ENCODE measurements around the gene CLDN7.

The CLDN7 gene, protein sequence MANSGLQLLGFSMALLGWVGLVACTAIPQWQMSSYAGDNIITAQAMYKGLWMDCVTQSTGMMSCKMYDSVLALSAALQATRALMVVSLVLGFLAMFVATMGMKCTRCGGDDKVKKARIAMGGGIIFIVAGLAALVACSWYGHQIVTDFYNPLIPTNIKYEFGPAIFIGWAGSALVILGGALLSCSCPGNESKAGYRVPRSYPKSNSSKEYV

GRCh38 chr17:7262192-7262934, at the start of gene CLDN7:
TSS of gene CLDN7 (minus strand) at chr17:7262478. CDS start at chr17:7262043, 435 bp downstream.
- DNase-seq (ENCODE audit: extremely low read depth in 1 of 2, low read depth in 1 of 2), result no peak

GRCh38 chr17:7311110-7311705, 48.9 kb upstream of the CLDN7 start:
- DNase-seq (ENCODE audit: extremely low read depth in 1 of 2, low read depth in 1 of 2), result no peak

DNA sequence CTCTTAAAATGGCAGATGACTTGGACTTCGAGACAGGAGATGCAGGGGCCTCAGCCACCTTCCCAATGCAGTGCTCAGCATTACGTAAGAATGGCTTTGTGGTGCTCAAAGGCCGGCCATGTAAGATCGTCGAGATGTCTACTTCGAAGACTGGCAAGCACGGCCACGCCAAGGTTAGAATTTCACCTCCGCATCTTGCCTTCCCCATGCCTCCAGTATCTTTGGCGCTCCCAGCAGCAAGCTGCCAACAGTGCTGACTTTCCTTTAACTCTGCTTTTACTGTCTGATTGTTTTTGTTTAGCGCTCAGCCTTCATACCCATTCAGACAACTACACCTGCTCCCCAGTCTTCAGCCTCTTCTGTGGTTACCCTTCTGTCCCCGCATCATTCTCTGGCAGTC, 47.4 kb upstream of the CLDN7 start:
- no peak for DNase-seq (ENCODE audit: extremely low read depth in 1 of 2, low read depth in 1 of 2)

DNA sequence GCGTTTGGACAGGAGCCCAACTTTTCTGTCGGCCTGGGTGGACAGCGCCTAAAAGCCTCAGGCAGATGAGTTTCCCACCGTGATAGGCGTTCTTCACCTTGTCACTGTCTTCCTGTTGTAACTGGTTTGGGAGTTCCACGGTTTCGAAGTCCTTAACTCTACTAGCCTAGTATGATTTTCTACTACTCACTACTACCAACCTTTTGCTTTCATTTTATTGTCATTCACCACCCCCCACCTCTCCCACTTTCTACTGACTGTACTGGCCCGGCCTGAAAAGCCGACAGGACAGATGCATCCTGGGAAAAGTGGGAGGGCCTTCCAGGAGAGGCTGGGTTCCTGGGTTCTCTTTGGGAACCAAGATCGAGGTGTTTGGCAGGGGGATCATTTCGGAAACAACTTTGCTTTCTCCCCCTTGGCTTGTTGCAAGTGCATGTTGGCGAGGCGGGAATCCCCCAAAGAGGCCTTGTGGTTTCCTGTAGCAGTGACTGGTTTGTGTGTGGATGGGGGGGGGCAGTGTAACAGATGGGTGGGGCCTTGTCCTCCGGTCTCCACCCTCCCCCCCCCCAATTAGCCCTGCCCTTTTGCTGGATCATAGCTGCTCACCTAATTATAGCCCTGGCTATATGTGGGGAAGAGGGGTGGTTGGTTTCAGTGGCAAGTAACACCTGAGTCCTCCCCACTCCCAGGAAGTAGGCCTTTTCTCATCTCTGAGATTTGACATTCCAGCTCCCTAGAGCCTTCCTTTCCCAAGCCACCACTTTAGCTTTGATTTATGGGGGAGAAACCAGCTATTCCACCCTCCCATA, 46.6 kb upstream of the CLDN7 start:
- peak; percentile 69 to 78 for DNase-seq (ENCODE audit: extremely low read depth in 1 of 2, low read depth in 1 of 2)

DNA sequence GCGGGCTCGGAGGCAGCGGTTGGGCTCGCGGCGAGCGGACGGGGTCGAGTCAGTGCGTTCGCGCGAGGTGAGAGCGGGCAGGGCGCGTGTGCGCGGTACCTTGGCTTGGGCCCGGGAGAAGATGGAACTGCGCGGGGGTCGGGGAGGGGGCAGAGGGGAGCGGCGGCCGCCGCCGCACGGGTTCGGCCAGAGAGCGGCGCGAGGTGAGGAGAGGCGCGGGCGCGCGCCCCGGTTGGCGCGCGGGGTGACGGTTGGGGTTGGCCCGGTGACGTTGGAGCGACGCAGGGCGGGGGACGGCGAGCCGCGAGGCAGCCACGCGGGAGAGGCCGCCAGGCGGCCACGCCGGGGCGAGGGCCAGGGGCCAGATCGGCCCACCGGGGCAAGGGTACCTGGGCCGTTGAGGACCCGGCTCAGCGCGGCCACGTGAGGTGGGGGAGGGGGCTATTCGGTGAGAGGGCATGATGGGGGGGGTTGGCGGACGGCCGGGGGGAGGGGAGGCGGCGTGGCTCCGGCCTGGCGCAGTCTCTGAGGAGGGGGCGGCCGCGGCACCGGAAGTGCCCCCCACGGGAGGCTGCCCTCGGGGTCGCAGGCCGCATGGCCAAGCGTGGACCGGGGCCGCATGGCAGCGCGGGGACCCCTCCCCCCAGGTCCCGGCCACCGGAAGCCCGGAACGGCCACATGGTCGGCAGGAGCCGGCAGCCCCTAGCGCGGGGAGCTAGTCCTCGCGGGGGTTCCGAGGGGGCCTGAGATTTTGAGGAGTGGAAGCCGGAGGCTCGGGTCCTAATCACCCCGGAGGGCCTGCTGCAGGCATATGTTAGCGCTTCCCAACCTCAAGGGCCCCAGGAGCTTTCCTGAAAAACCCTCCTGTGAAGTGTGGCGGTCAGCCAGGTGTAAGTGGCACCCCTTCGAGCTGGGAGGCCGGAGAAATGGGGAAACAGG, 45.7 kb upstream of the CLDN7 start:
- DNase-seq (ENCODE audit: extremely low read depth in 1 of 2, low read depth in 1 of 2), result peak in 1 of 2 donors; percentile 33

GRCh38 chr17:7306911-7307685, 44.8 kb upstream of the CLDN7 start, which contains the start of gene EIF5A:
TSS of gene EIF5A (plus strand) at chr17:7307628. CDS start at chr17:7309636, 2,008 bp downstream.
- DNase-seq (ENCODE audit: extremely low read depth in 1 of 2, low read depth in 1 of 2), result peak; percentile 100

GRCh38 chr17:7304179-7304578, 41.9 kb upstream of the CLDN7 start:
- DNase-seq (ENCODE audit: extremely low read depth in 1 of 2, low read depth in 1 of 2), result no peak

DNA sequence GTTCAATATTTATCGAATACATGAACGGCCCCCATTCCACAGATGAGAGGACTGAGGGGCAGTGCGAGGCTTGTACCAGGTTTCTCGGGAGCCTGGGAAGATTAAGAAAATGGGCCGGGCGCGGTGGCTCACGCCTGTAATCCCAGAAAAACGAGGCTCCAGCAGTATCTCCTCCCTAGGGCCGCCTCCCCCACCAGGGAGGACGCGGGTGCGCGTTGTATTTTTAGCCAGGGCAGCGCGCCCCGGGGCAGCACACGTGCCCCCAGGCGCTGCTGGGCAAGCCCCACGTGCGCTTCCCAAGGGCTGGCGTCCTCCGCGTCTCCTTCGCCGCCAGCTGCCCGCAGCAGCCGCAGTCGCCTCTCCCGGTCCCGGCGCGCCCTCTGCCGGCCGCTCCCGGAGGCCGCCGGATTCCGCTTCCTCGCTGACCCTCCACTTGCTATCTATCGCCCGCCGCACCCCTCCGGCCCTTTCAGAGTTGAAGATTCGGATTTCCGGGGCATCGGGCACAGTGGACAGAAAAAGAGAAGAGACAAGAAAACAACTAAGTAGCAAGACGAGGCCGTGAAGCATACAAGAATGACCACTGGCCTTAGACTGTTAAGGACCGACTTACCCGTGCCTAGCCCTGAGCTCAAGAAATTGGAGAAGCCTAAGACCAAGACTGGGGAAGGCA, 34.0 kb upstream of the CLDN7 start:
- DNase-seq (ENCODE audit: extremely low read depth in 1 of 2, low read depth in 1 of 2), result peak in 1 of 2 donors; percentile 54

DNA sequence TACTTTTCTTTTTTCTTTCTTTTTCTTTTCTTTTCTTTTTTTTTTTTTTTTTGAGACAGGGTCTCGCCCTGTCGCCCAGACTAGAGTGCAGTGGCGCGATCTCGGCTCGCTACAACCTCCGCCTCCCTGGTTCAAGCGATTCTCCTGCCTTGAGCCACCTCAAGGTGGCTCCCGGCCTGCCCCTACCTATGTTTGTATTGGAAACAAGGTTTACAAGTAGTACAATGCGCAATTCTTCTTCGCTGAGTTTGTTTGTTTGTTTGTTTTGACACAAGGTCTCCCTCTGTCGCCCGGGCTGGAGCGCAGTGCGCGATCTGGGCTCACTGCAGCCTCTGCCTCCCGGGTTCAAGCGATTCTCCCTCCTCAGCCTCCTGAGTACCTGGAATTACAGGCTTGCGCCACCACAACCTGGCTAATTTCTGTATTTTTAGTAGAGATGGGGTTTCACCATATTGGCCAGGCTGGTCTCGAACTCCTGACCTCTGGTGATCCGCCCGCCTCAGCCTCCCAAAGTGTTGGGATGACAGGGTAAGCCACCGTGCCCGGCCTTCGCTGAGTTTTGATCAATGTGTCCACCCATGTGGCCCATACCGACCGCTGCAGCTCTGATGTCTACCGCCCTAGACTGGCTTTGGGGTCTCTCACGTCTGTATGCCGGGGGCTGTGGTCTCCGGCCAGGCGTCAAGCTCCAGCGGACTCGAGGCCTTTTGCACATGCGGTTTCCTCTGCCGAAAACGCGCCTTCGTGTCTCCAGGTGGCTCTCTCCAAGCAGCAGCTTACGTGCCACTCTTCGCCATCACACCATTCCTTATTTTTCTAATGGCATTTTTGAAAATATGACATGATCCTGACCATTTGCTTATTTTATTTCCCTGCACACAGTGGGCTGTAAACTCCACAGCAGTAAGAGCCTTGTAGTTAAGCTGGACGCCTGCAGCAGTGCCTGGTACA, 33.2 kb upstream of the CLDN7 start:
- no peak for DNase-seq (ENCODE audit: extremely low read depth in 1 of 2, low read depth in 1 of 2)

- DNase-seq (ENCODE audit: extremely low read depth in 1 of 2, low read depth in 1 of 2), result peak in 1 of 2 donors; percentile 56
Measured at GRCh38 chr17:7294614-7295153, 32.4 kb upstream of the CLDN7 start, which contains the start of gene YBX2. TSS of gene YBX2 (minus strand) at chr17:7294639. CDS start at chr17:7294500, 139 bp downstream.

DNA sequence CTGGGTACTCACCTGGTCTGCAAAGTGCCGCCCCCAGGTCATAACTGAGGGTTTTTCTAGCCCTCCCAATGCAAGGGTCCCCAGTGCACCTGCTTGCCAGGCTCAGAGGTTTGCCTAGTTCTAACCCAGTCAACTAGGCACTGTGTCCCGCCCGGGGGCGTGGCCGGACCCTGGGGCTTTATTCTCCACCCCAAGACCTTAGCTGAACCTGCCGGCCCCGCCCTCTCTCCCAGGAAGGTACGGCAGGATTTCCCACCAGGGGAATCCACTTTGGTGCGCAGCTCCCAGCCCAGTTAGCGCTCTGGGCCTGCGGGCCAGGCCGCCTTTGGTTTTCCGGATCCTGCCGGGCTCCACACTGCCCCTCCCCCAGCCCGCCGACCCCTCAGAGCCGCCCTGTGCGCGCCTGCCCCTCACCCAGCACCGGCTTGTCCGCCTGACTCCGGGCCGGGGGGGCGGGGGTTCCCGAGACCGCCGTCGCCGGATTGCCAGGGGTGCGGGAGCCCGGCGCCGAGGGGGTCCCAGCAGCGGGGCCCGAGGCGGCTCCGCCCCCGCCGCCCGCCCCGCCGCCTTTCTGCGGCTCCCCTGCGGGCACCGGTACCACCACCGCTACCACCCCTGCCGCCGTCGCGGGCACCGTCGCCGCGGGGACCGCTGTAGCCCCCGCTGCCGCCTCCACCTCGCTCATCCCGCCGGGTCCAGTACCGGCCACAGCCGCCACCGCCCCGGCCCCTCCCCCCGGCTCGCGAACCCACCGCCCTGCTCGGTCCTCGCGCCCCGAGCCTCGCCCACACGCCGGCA, 31.7 kb upstream of the CLDN7 start:
- no peak for DNase-seq (ENCODE audit: extremely low read depth in 1 of 2, low read depth in 1 of 2)

DNA sequence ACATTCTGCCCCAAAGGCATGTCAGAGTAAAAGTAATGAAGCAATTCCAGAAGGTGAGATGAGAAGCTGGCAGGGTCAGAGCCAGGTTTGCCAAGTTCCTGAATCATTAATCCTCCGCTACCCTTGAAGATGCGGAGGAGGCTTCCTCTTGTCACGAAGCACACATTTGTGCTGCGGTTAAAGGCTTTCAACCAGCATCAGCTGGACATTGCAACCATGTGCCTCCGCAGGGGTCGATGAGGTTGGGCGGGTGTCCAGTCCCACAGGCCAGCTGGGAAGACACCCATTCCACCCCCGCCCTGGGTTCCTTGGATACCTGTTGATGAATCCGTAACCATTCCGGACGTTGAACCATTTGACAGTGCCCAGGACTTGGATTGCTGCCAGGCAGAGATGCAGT, 30.9 kb upstream of the CLDN7 start:
- no peak for DNase-seq (ENCODE audit: extremely low read depth in 1 of 2, low read depth in 1 of 2)

GRCh38 chr17:7292729-7293128, 30.5 kb upstream of the CLDN7 start:
- no peak for DNase-seq (ENCODE audit: extremely low read depth in 1 of 2, low read depth in 1 of 2)

DNA sequence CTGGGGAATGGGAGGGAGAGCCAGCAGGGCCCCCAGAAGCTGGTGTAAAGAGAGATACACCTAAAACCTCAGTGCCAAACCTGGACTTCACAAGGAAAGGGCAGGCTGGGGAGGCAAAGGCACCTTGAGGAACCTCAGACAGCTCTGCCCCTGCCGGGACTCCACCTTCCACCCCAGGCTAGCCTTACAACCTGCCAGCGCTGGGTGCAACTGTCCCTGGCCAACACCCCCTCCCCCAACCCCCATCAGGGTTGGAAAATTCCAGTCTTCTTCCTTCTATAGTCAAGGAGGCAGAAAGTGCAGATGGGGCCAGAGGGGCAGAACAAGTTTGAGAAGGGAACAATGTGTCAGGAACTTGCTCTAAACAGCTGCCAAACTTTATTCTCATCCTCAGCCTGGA, 29.9 kb upstream of the CLDN7 start:
- no peak for DNase-seq (ENCODE audit: extremely low read depth in 1 of 2, low read depth in 1 of 2)

GRCh38 chr17:7290685-7291084, 28.4 kb upstream of the CLDN7 start:
- no peak for DNase-seq (ENCODE audit: extremely low read depth in 1 of 2, low read depth in 1 of 2)

DNA sequence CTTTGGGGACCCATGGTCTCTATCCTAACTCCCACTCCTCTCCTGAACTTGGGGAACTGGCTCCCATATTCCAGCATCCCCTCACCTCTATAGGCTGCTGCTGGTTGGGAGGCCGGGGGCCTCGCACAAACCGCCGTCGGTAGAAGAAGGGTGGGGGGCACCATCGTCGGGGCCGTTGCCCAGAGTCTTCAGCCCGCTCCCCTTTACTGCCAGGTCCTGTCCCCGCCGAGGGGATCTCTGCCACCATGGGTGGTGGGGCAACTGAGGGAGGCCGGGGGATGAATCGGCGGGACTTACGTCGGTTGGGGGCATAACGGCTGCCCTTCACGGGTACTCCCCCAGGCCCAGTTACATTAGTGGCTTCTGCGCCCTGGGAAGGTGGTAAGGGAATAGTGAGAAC, 27.9 kb upstream of the CLDN7 start:
- DNase-seq (ENCODE audit: extremely low read depth in 1 of 2, low read depth in 1 of 2), result no peak

Measured in activated CD8-positive, alpha-beta memory T cell treated with anti-CD3 and anti-CD28 coated beads for 1 hour (primary cell).